A549 (cell line): Measurements from ENCODE around the gene LRP6. TPM values are rescaled to one million over a fixed set of nuclear protein-coding genes. Genes with fewer than 3 reads are reported as not detected.

Experiments used
- ATAC-seq, 2 experiments: fragments of 200-7000 bp in 1 of 2; fragments of >200 bp in 1 of 2; cut with Nextera tagmentation in 1 of 2; cut with Tn5 transposase in 1 of 2; 3 replicates each; pipeline versions ENCODE4 v1.8.0 to v1.9.1; 2018 to 2020; ENCODE audit warnings: mild to moderate bottlenecking in 1 of 2, moderate library complexity in 1 of 2
- CTCF ChIA-PET: fragments of 300-600 bp; sonication (Branson Sonifier 250); formaldehyde crosslinking; extraction: SDS; loops from one replicate; lab custom pipeline; 2021; ENCODE audit warnings: antibody characterized with exemption, inconsistent platforms; lab: Yijun Ruan, JAX
- POLR2A ChIA-PET: fragments of 350-600 bp; formaldehyde crosslinking; extraction: SDS; loops from one replicate; lab custom pipeline; 2021; ENCODE audit warnings: antibody characterized with exemption, inconsistent platforms; lab: Yijun Ruan, JAX
- DNase-seq, 2 experiments: peaks; one replicate each; pipeline versions ENCODE4 v3.0.0 to v3.0.0-alpha.2; 2011 to 2016; ENCODE audit warnings: low read depth in 1 of 2, low spot score in 1 of 2
- FAIRE-seq: peaks from 2 replicates; lab custom pipeline; 2011; peaks lifted over from hg19 to GRCh38; lab: Jason Lieb, UNC
- H3K27ac ChIP-seq, 2 experiments: fragments of >200 bp; sonication (Bioruptor Twin); formaldehyde crosslinking; 3 replicates each; pipeline ENCODE4 v1.5.1; 2016 to 2017
- H3K4me1 ChIP-seq: fragments of >200 bp; sonication (Bioruptor Twin); formaldehyde crosslinking; 3 replicates; pipeline ENCODE4 v1.6.1; 2016
- H3K4me2 ChIP-seq: fragments of >200 bp; sonication (Bioruptor Twin); formaldehyde crosslinking; 3 replicates; pipeline ENCODE4 v1.6.1; 2016
- H3K4me3 ChIP-seq: fragments of >200 bp; sonication (Bioruptor Twin); formaldehyde crosslinking; 3 replicates; pipeline ENCODE4 v1.5.1; 2016
- H3K9me3 ChIP-seq: fragments of >200 bp; sonication (Bioruptor Twin); formaldehyde crosslinking; 3 replicates; pipeline ENCODE4 v1.6.1; 2016
- BCL3 ChIP-seq: fragments of >200 bp; sonication (Bioruptor Twin); formaldehyde crosslinking; IDR thresholded peaks from 3 replicates; pipeline ENCODE4 v1.6.1; 2016
- CHD4 ChIP-seq: fragments of 200-600 bp; sonication (generic); IDR thresholded peaks from 2 replicates; pipeline ENCODE4 v1.6.1; 2016; ENCODE audit warnings: antibody characterized with exemption, mild to moderate bottlenecking, borderline replicate concordance
- CTCF ChIP-seq: fragments of >200 bp; sonication (Bioruptor Twin); formaldehyde crosslinking; IDR thresholded peaks from 3 replicates; pipeline ENCODE4 v1.5.1; 2016
- ESRRA ChIP-seq: fragments of 150-350 bp; IDR thresholded peaks from 2 replicates; pipeline ENCODE4 v1.6.1; 2014; ENCODE audit warnings: mild to moderate bottlenecking, low read length, borderline replicate concordance
- FOSL2 ChIP-seq, 2 experiments: fragments of 450-650 bp in 1 of 2; fragments of >200 bp in 1 of 2; sonication (Bioruptor Twin) in 1 of 2; formaldehyde crosslinking; IDR thresholded peaks; 2 replicates each; pipeline versions ENCODE4 v1.5.0 to v1.6.1; 2016 to 2020; ENCODE audit warnings: mild to moderate bottlenecking in 1 of 2, moderate library complexity in 1 of 2
- FOXS1 ChIP-seq: fragments of 250-450 bp; sonication (Bioruptor Pico); IDR thresholded peaks from 2 replicates; pipeline ENCODE4 v1.5.0; 2020; ENCODE audit warnings: mild to moderate bottlenecking, moderate library complexity
- GATA3 ChIP-seq: IDR thresholded peaks from 2 replicates; pipeline ENCODE4 v1.6.1; 2012; ENCODE audit warnings: borderline replicate concordance
- HEYL ChIP-seq: fragments of 250-450 bp; sonication (Bioruptor Pico); IDR thresholded peaks from 2 replicates; pipeline ENCODE4 v1.8.0; 2021; ENCODE audit warnings: mild to moderate bottlenecking, moderate library complexity
- HMGXB4 ChIP-seq: fragments of 250-450 bp; sonication (Bioruptor Pico); IDR thresholded peaks from 2 replicates; pipeline ENCODE4 v1.5.0; 2021; ENCODE audit warnings: mild to moderate bottlenecking, moderate library complexity, borderline replicate concordance
- HOXA7 ChIP-seq: fragments of 250-450 bp; sonication (Bioruptor Pico); IDR thresholded peaks from 2 replicates; pipeline ENCODE4 v1.5.0; 2020; ENCODE audit warnings: mild to moderate bottlenecking, moderate library complexity
- MYC ChIP-seq: IDR thresholded peaks from 2 replicates; pipeline ENCODE4 v1.6.1; 2012; ENCODE audit warnings: mild to moderate bottlenecking, inconsistent platforms, low read length, improper control_type of control experiment, borderline replicate concordance
- NPAS2 ChIP-seq: fragments of 250-450 bp; sonication (Bioruptor Pico); IDR thresholded peaks from 2 replicates; pipeline ENCODE4 v1.8.0; 2022; ENCODE audit warnings: mild to moderate bottlenecking, moderate library complexity, borderline replicate concordance
- PHF8 ChIP-seq: fragments of 200-600 bp; sonication (generic); IDR thresholded peaks from 2 replicates; pipeline ENCODE4 v1.6.1; 2016; ENCODE audit warnings: low read depth, mild to moderate bottlenecking, antibody characterized with exemption, moderate library complexity, borderline replicate concordance
- RCOR1 ChIP-seq: fragments of 150-350 bp; IDR thresholded peaks from 2 replicates; pipeline ENCODE4 v1.6.1; 2014; ENCODE audit warnings: antibody characterized with exemption, low read length, low read depth
- REST ChIP-seq: fragments of 200-600 bp; sonication (generic); IDR thresholded peaks from 2 replicates; pipeline ENCODE4 v1.6.1; 2016; ENCODE audit warnings: antibody characterized with exemption, mild to moderate bottlenecking, moderate library complexity
- RFX5 ChIP-seq: fragments of 450-650 bp; IDR thresholded peaks from 2 replicates; pipeline ENCODE4 v1.7.1; 2014; ENCODE audit warnings: antibody characterized with exemption, mild to moderate bottlenecking, moderate library complexity
- TFCP2L1 ChIP-seq: fragments of 250-450 bp; sonication (Bioruptor Pico); IDR thresholded peaks from 2 replicates; pipeline ENCODE4 v1.5.0; 2021; ENCODE audit warnings: mild to moderate bottlenecking
- TP53 ChIP-seq: fragments of 250-450 bp; sonication (Bioruptor Pico); IDR thresholded peaks from 2 replicates; pipeline ENCODE4 v1.5.0; 2021; ENCODE audit warnings: mild to moderate bottlenecking, moderate library complexity
- ZC3H11A ChIP-seq: fragments of 450-650 bp; IDR thresholded peaks from 2 replicates; pipeline ENCODE4 v1.6.1; 2014; ENCODE audit warnings: antibody characterized with exemption, mild to moderate bottlenecking
- ZNF302 ChIP-seq: fragments of 250-450 bp; sonication (Bioruptor Pico); IDR thresholded peaks from 2 replicates; pipeline ENCODE4 v1.9.0; 2021; ENCODE audit warnings: inconsistent platforms, mild to moderate bottlenecking, moderate library complexity
- WGBS: methylation state at CpG from one replicate; pipeline ENCODE4 v1.1.6; 2017; ENCODE audit errors: missing lambda C conversion rate; 5-methylcytosine and 5-hydroxymethylcytosine counted together
- polyA plus RNA-seq, 4 experiments: library from polyadenylated mRNA; depleted of rRNA in 3 of 4; stranded (reverse); fragments of >200 nt; fragmentation: RNase III in 1 of 4; extraction: RNeasy Plus Mini Kit Qiagen cat#74134 plus additional on column Dnase treatment in 1 of 4; gene quantifications; 2 replicates in 3 of 4; 3 replicates in 1 of 4; pipeline ENCODE4 v1.2.3, GENCODE V29; 2011 to 2017

Gene LRP6
- polyA plus RNA-seq, 2 of the 4 experiments (the other 2 are of a cell fraction) = 26.6 to 50.3 TPM

GRCh38 chr12:12290206-12290605 is 23.4 kb upstream of the LRP6 start:
- TF ChIP-seq TFCP2L1 (CRISPR knock-in tag) (no peak), HEYL (CRISPR knock-in tag) (no peak), RCOR1 (no peak), TP53 (no peak), CTCF (no peak), ESRRA (no peak), REST (no peak), FOXS1 (CRISPR knock-in tag) (no peak), NPAS2 (CRISPR knock-in tag) (no peak), CHD4 (no peak), RFX5 (no peak)
- ATAC-seq = no peak
- H3K9me3 ChIP-seq = no peaks in the 10 kb centered on the region
- 10% methylated on average over 1 of the region's 1 CpG for WGBS
- POLR2A ChIA-PET = no interaction called here
- FAIRE-seq = no peak
- CTCF ChIA-PET = interaction anchor here (1.8 kb wide), 1 partner anchor 38 kb away, joined by 6 read pairs; no protein-coding TSS in a partner anchor
- no peak overlapping the region for H3K4me3 ChIP-seq
- no peak overlapping the region for H3K27ac ChIP-seq
- no peak overlapping the region for H3K4me2 ChIP-seq
- no peak for DNase-seq
- no peaks in the 10 kb centered on the region for H3K4me1 ChIP-seq

- no peak for DNase-seq
- no peak for ATAC-seq
- 87% methylated on average over 5 of the region's 5 CpGs for WGBS
- CTCF ChIA-PET = no interaction called here
- TF ChIP-seq ZC3H11A (peak; percentile 81), MYC (no peak)
- TF ChIP-seq, all 56 proteins: peak for 1
- Histone ChIP-seq H3K4me1 (peaks cover 19% of the 10 kb centered on the region), H3K4me3 (no peak overlapping the region), H3K9me3 (no peaks in the 10 kb centered on the region), H3K4me2 (no peak overlapping the region), H3K27ac (no peak overlapping the region)
- POLR2A ChIA-PET = no interaction called here
- FAIRE-seq = no peak
Observed at GRCh38 chr12:12286441-12286840, 19.6 kb upstream of the LRP6 start.

DNA sequence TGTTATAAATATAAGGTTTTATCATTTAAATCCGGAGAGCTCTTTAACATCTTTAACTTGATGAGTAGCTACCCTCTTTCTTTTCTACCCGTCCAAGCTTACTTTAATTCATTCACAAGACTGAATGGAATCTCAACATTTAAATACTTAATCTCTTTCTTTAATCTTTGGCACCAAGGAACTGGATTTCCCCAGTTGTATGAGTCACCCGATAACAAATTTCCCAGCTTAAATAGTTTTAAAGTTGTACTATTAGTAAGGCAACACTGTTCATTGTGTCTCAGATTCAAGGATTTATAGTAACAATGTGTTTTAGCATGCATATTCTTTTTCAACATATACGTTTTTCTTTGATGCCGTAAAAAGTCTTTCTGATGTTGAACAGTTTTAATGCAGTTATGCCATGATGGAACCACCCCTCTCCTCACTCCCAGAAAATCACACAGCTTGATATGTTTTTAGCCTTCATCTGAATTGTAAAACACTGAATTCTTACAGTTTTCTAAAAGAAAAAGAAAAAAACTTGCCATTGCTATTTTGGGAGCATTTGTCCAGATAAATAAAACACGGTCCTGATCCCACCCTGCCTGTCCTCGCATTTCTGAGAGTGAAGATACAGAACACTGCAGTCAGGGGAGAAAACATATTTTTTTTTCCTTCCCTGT is 16.0 kb upstream of the LRP6 start:
- peak in 1 of 2 experiments; percentile 41; a peak in 3 of 6 replicates for ATAC-seq
- CTCF ChIA-PET = no interaction called here
- POLR2A ChIA-PET = interaction anchor here (1.2 to 1.7 kb wide), 2 partner anchors 15 to 16 kb away, joined by 3 to 9 read pairs; partner anchors contain the start of gene LRP6
- TF ChIP-seq FOXS1 (CRISPR knock-in tag) (no peak), PHF8 (no peak), HOXA7 (CRISPR knock-in tag) (no peak), BCL3 (no peak), HMGXB4 (CRISPR knock-in tag) (no peak), ZNF302 (CRISPR knock-in tag) (no peak), GATA3 (peak; percentile 75; the same call in 1 of the 2 replicates), NPAS2 (CRISPR knock-in tag) (no peak), FOSL2 (IDR thresholded peaks at IDR 0.05) (no peak), FOSL2 (CRISPR knock-in tag; IDR thresholded peaks at IDR 0.05) (peak; percentile 81)
- TF ChIP-seq, all 56 proteins: peak for 2
- DNase-seq = no peak
- peak overlapping the region; percentile 41 for H3K4me2 ChIP-seq
- H3K27ac ChIP-seq = peak overlapping the region; percentile 37 to 62; a peak in 3 of 6 replicates
- no peak overlapping the region for H3K4me3 ChIP-seq
- no peaks in the 10 kb centered on the region for H3K9me3 ChIP-seq
- WGBS = 36% methylated on average over 7 of the region's 7 CpGs
- peaks cover 19% of the 10 kb centered on the region for H3K4me1 ChIP-seq
- no peak for FAIRE-seq
